SK-N-SH treated with all-trans-retinoic acid at 6 μM for 48 hours (cell line): ENCODE results near the gene FEM1A.

Experiments used
- ATAC-seq: fragments of 200-7000 bp; cut with Tn5 transposase; 3 replicates; pipeline ENCODE4 v1.9.1; 2020; ENCODE audit warnings: mild to moderate bottlenecking, moderate library complexity
- BACH2 ChIP-seq: fragments of 250-450 bp; sonication (Bioruptor Pico); IDR thresholded peaks from 2 replicates; pipeline ENCODE4 v1.9.0; 2021; ENCODE audit warnings: mild to moderate bottlenecking, borderline replicate concordance
- CSRNP3 ChIP-seq: fragments of 250-450 bp; sonication (Bioruptor Pico); IDR thresholded peaks from 2 replicates; pipeline ENCODE4 v1.5.1; 2021; ENCODE audit warnings: mild to moderate bottlenecking, moderate library complexity
- GLIS3 ChIP-seq: fragments of 250-450 bp; sonication (Bioruptor Pico); IDR thresholded peaks from 2 replicates; pipeline ENCODE4 v1.5.0; 2020; ENCODE audit warnings: mild to moderate bottlenecking, moderate library complexity
- TCF4 ChIP-seq: fragments of 250-450 bp; sonication (Bioruptor Pico); IDR thresholded peaks from 2 replicates; pipeline ENCODE4 v1.8.0; 2021; ENCODE audit warnings: mild to moderate bottlenecking, moderate library complexity, borderline replicate concordance
- ZFP3 ChIP-seq: fragments of 250-450 bp; sonication (Bioruptor Pico); IDR thresholded peaks from 2 replicates; pipeline ENCODE4 v1.5.0; 2020; ENCODE audit warnings: mild to moderate bottlenecking, moderate library complexity
- ZFP30 ChIP-seq: fragments of 450-650 bp; formaldehyde crosslinking; IDR thresholded peaks from 2 replicates; pipeline ENCODE4 v1.5.0; 2022; ENCODE audit warnings: mild to moderate bottlenecking, moderate library complexity
- ZNF565 ChIP-seq: fragments of 450-650 bp; formaldehyde crosslinking; conservative IDR thresholded peaks from 2 replicates; pipeline ENCODE4 v1.5.0; 2020; ENCODE audit warnings: low read depth, mild to moderate bottlenecking, moderate library complexity

Gene FEM1A

GRCh38 chr19:4849019-4849418, 57.5 kb downstream of the FEM1A start:
- no peak for TF ChIP-seq ZFP30
- no peak for TF ChIP-seq GLIS3 (CRISPR knock-in tag)
- TF ChIP-seq ZFP3 (CRISPR knock-in tag) = no peak
- no peak for TF ChIP-seq BACH2 (CRISPR knock-in tag)
- no peak for TF ChIP-seq TCF4 (CRISPR knock-in tag)
- TF ChIP-seq CSRNP3 = no peak
- no peak for TF ChIP-seq ZNF565 (CRISPR knock-in tag)
- no peak for ATAC-seq
